K562 (cell line): ENCODE results near the gene GAK. TPM values are rescaled to one million over a fixed set of nuclear protein-coding genes. Genes with fewer than 3 reads are reported as not detected.

Experiments
- ATAC-seq: fragments of 200-7000 bp; cut with Tn5 transposase; 3 replicates; pipeline ENCODE4 v1.9.1; 2020; ENCODE audit warnings: moderate library complexity
- BruUV-seq: library from RNA; stranded (reverse); fragments of 400-500 nt; replicated peaks from 2 replicates; lab custom pipeline; 2021; lab: Mats Ljungman, UMichigan
- CTCF ChIA-PET: fragments of 300-600 bp; formaldehyde crosslinking; extraction: SDS; loops from one replicate; lab custom pipeline; 2021; ENCODE audit warnings: low intra/inter-chr PET ratio; lab: Yijun Ruan, JAX
- POLR2A ChIA-PET: fragments of 300-600, 350-650 bp; sonication (Branson Sonifier 250); formaldehyde crosslinking; extraction: SDS; loops from one replicate; lab custom pipeline; 2021; ENCODE audit warnings: antibody characterized with exemption, inconsistent platforms; lab: Yijun Ruan, JAX
- DNase-seq, 4 experiments: peaks; one replicate each; pipeline versions ENCODE4 v3.0.0 to v3.0.0-alpha.2; 2011 to 2018; ENCODE audit warnings: low spot score in 3 of 4, mixed read lengths in 3 of 4; ENCODE audit errors: extremely low read depth in 1 of 4
- FAIRE-seq: peaks from 2 replicates; lab custom pipeline; 2011; peaks lifted over from hg19 to GRCh38; lab: Jason Lieb, UNC
- H2AFZ ChIP-seq: 2 replicates; pipeline ENCODE4 v1.6.0; 2011; ENCODE audit warnings: low read depth, low read length, control low read depth, inconsistent platforms
- H3K27ac ChIP-seq: fragments of 200-600 bp; 3 replicates; pipeline ENCODE4 v1.8.0; 2011; ENCODE audit warnings: low read depth, mild to moderate bottlenecking, control low read depth, inconsistent platforms, low read length, moderate library complexity, mixed read lengths; ENCODE audit errors: extremely low read depth
- H3K27me3 ChIP-seq, 2 experiments: fragments of 300-600 bp in 1 of 2; 2 replicates in 1 of 2; 3 replicates in 1 of 2; pipeline versions ENCODE4 v1.6.0 to v1.8.0; 2011; ENCODE audit warnings: inconsistent platforms in 2 of 2, low read length in 2 of 2, mild to moderate bottlenecking in 1 of 2, mixed read lengths in 1 of 2, moderate library complexity in 1 of 2; ENCODE audit not compliant: control insufficient read depth in 2 of 2, insufficient read depth in 2 of 2
- H3K36me3 ChIP-seq: fragments of 300-600 bp; 3 replicates; pipeline ENCODE4 v1.8.0; 2011; ENCODE audit warnings: mild to moderate bottlenecking, low read length, inconsistent platforms; ENCODE audit not compliant: control insufficient read depth, insufficient read depth
- H3K4me1 ChIP-seq, 2 experiments: fragments of 200-600 bp in 1 of 2; replicated peaks in 1 of 2; 2 replicates in 1 of 2; 3 replicates in 1 of 2; pipeline versions ENCODE4 v1.5.1 to v1.8.0; 2011; ENCODE audit warnings: inconsistent platforms in 2 of 2, low read length in 2 of 2, mild to moderate bottlenecking in 1 of 2, mixed read lengths in 1 of 2, moderate library complexity in 1 of 2; ENCODE audit not compliant: control insufficient read depth in 2 of 2, insufficient read depth in 2 of 2
- H3K4me2 ChIP-seq: 2 replicates; pipeline ENCODE4 v1.6.1; 2011; ENCODE audit warnings: low read length, control low read depth, inconsistent platforms, mixed read lengths; ENCODE audit not compliant: insufficient read depth
- H3K4me3 ChIP-seq: fragments of 200-600 bp; sonication (generic), shearing (Covaris generic); 2 replicates; pipeline ENCODE4 v1.5.1; 2016; ENCODE audit warnings: control low read depth, inconsistent platforms
- H3K79me2 ChIP-seq: fragments of 200-600 bp; 3 replicates; pipeline ENCODE4 v1.8.0; 2011; ENCODE audit warnings: low read length, inconsistent platforms; ENCODE audit not compliant: control insufficient read depth, insufficient read depth
- H3K9ac ChIP-seq, 2 experiments: 2 replicates each; pipeline versions ENCODE4 v1.6.0 to v1.6.1; 2011; ENCODE audit warnings: low read depth in 2 of 2, low read length in 2 of 2, control low read depth in 1 of 2, inconsistent platforms in 1 of 2, mild to moderate bottlenecking in 1 of 2, mixed read lengths in 1 of 2; ENCODE audit not compliant: insufficient read depth in 1 of 2
- H3K9me1 ChIP-seq: one replicate; pipeline ENCODE4 v1.6.0; 2011; ENCODE audit warnings: inconsistent platforms, mild to moderate bottlenecking, low read length, moderate library complexity; ENCODE audit not compliant: control insufficient read depth, insufficient read depth
- H3K9me3 ChIP-seq: replicated peaks from 2 replicates; pipeline ENCODE4 v1.5.1; 2011; ENCODE audit warnings: low read depth, low read length, inconsistent platforms; ENCODE audit not compliant: control insufficient read depth, insufficient read depth
- H4K20me1 ChIP-seq: replicated peaks from 2 replicates; pipeline ENCODE4 v1.6.1; 2011; ENCODE audit warnings: low read length, inconsistent platforms, mixed read lengths; ENCODE audit not compliant: control insufficient read depth, insufficient read depth
- HBP1 ChIP-seq: fragments of 450-650 bp; formaldehyde crosslinking; IDR thresholded peaks from 2 replicates; pipeline ENCODE4 v1.4.0; 2022; ENCODE audit warnings: missing genetic modification characterization
- PCBP1 ChIP-seq: fragments of 200-400 bp; formaldehyde crosslinking; IDR thresholded peaks from 2 replicates; pipeline ENCODE4 v1.6.1; 2018; ENCODE audit warnings: mild to moderate bottlenecking, low read depth, low read length; ENCODE audit not compliant: poor library complexity, severe bottlenecking
- POLR2G ChIP-seq: fragments of 200-400 bp; formaldehyde crosslinking; IDR thresholded peaks from 2 replicates; pipeline ENCODE4 v1.6.1; 2017; ENCODE audit warnings: low read depth, mild to moderate bottlenecking, antibody characterized with exemption, low read length, moderate library complexity
- RBFOX2 ChIP-seq: fragments of 200-400 bp; formaldehyde crosslinking; IDR thresholded peaks from 2 replicates; pipeline ENCODE4 v1.6.1; 2017; ENCODE audit warnings: low read depth, mild to moderate bottlenecking, low read length, moderate library complexity
- WGBS: fragments of 100-300 bp; shearing (Covaris generic); methylation state at CpG from one replicate; pipeline ENCODE4 v1.1.6; 2016; ENCODE audit warnings: low coverage, mixed read lengths; ENCODE audit not compliant: insufficient coverage; ENCODE audit errors: missing lambda C conversion rate; 5-methylcytosine and 5-hydroxymethylcytosine counted together
- in situ Hi-C: fragments of 300-500 bp; cut with MboI; formaldehyde crosslinking; loops from 4 replicates; pipeline ENCODE4 v1.15.0; 2018; ENCODE audit warnings: inconsistent platforms, mixed read lengths
- intact Hi-C: fragments of 100-400 bp; cut with micrococcal nuclease; formaldehyde crosslinking; loops from 2 replicates; pipeline ENCODE4 v1.14.2; 2022
- polyA plus RNA-seq, 8 experiments: library from polyadenylated mRNA; depleted of rRNA in 4 of 8; stranded (reverse) in 5 of 8; unstranded in 3 of 8; fragments of >200 nt; fragmentation: Nextera tagmentation in 2 of 8; fragmentation: Illumina TruSeq in 1 of 8; extraction: Ambion mirVana in 2 of 8; extraction: Trizol in 1 of 8; gene quantifications; 2 replicates each; pipeline versions ENCODE4 v1.2.1 to v1.2.3, GENCODE V29; 2011 to 2014; ENCODE audit warnings: inconsistent platforms in 1 of 8, missing spikeins in 1 of 8
- total RNA-seq, 7 experiments: library from RNA; depleted of rRNA in 6 of 7; stranded (reverse); fragments of >200 nt in 6 of 7; fragmentation: Illumina TruSeq in 2 of 7; extraction: Trizol in 2 of 7; gene quantifications; 2 replicates each; pipeline versions ENCODE4 v1.2.1 to v1.2.3, GENCODE V29; 2011 to 2021; ENCODE audit warnings: low replicate concordance in 1 of 7

The GAK gene
- total and polyA plus RNA-seq, 9 of the 15 experiments (the other 6 are each of a cell fraction or from before 2014, with no cell fraction given): 1.3 to 102 (median 16.2) TPM

- WGBS: 92% methylated on average over 20 of the region's 39 CpGs
Observed at GRCh38 chr4:963276-964225, 31.4 kb upstream of the GAK start.

More at GRCh38 chr4:963276-964225, 31.4 kb upstream of the GAK start:
- H3K27me3 ChIP-seq: no peaks in the 10 kb centered on the region
- in situ Hi-C loops (no loop called here), intact Hi-C loops (no loop called here)
- ChIA-PET POLR2A (interaction anchor here (1.3 kb wide), 1 partner anchor 31 kb away, joined by 3 read pairs; the partner anchor contains the start of genes GAK and TMEM175), CTCF (no interaction called here)
- H3K36me3 ChIP-seq: peaks cover 26% of the 10 kb centered on the region; the same call in 1 of the 3 replicates
- H3K9me3 ChIP-seq: no peaks in the 10 kb centered on the region
- DNase-seq: no peak
- ATAC-seq: no peak
- no peak overlapping the region for H2AFZ ChIP-seq
- no peaks in the 10 kb centered on the region for H3K9me1 ChIP-seq
- no peak for FAIRE-seq
- H4K20me1 ChIP-seq: no peaks in the 10 kb centered on the region
- H3K4me2 ChIP-seq: no peak overlapping the region
- 0 out of 2 replicates have a peak, but pooled peaks have one; percentile 26 for TF ChIP-seq RBFOX2
- TF ChIP-seq HBP1 (CRISPR knock-in tag): no peak
- TF ChIP-seq POLR2G: peak; percentile 46; the same call in 1 of the 2 replicates
- TF ChIP-seq PCBP1: no peak
- H3K4me3 ChIP-seq: no peak overlapping the region
- no peaks in the 10 kb centered on the region for H3K79me2 ChIP-seq
- peak overlapping the region in 1 of 2 experiments; percentile 1; a peak in 1 of 4 replicates for H3K9ac ChIP-seq
- no peak overlapping the region for H3K27ac ChIP-seq
- H3K4me1 ChIP-seq: peaks cover 0 to 42% of the 10 kb centered on the region in 2 experiments; a peak in 2 of 5 replicates
- no TSS peak for BruUV-seq
